GM19239 (cell line): ENCODE results near the gene ZNF511.

Experiments
- DNase-seq: peaks from one replicate; pipeline ENCODE4 v3.0.0; 2011; ENCODE audit warnings: low spot score; ENCODE audit not compliant: insufficient read length
- FAIRE-seq: peaks from 2 replicates; lab custom pipeline; 2011; peaks lifted over from hg19 to GRCh38; lab: Jason Lieb, UNC

ZNF511 gene

GRCh38 chr10:133359972-133360610 is 51.4 kb downstream of the ZNF511 start:
- DNase-seq (no peak), FAIRE-seq (no peak)

DNA sequence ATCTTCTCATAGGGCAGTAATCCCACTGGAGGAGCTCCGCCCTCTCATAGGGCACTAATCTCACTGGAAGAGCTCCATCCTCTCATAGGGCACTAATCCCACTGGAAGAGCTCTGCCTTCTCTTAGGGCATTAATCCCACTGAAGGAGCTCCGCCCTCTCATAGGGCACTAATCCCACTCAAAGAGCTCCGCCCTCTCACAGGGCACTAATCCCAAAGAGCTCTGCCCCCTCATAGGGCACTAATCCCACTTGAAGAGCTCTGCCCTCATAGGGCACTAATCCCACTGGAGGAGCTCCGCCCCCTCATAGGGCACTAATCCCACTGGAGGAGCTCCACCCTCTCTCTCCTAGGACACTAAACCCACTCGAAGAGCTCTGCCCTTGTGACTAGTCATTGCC is 52.5 kb downstream of the ZNF511 start:
- FAIRE-seq (no peak), DNase-seq (no peak)

- FAIRE-seq (peak; percentile 75), DNase-seq (no peak)
These were observed 53.2 kb downstream of the ZNF511 start for GRCh38 chr10:133361773-133362441.
